ENCODE measurements around the gene BPI.
"Not testable (repeated sequence)": the region's sequence is repeated elsewhere in the genome, so short reads cannot be mapped to it uniquely, and the experiment has no call there.

Gene BPI

DNA sequence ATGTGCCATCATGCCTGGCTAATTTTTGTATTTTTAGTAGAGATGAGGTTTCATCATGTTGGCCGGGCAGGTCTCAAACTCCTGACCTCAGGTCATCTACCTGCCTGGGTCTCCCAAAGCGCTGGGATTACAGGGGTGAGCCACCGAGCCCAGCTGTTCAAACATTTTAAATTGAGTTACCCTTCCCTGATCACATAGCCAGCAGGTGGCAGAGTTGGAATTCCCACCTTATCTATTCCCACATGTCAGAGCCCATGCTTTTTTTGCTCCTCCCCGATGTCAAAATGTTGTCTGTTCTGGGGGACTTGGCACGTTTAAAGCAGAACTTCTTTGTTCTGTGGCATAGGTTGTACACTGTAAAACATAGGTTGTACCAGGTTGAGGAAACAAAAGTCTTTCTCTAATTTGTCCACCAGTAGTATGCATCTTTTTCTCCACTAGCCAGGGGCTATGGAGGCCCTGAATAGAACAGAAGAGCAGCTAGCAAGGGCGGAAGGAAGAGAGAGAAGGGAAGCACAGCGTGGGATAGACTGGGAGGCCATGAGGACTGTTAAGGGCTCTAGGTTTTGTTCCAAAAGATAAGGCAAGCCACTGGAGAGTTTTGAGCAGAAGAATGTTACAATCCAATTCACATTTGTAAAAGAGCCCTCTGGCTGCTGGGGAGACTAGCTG lies 35.0 kb downstream of the BPI start:
- no peak for FAIRE-seq

DNA sequence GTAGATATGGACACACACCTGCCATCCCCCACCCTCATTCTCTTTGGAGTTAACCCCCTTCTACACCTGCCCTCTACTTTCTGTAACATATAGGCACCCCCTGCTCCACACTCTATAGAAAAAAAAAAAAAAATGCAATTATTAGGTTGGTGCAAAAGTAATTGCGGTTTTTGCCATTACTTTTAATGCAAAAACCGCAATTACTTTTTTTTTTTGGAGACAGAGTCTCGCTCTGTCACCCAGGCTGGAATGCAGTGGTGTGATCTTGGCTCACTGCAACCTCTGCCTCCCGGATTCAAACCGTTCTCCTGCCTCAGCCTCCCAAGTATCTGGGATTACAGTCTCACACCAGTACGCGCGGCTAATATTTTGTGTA lies 35.6 kb downstream of the BPI start:
- not testable (repeated sequence) for FAIRE-seq

DNA sequence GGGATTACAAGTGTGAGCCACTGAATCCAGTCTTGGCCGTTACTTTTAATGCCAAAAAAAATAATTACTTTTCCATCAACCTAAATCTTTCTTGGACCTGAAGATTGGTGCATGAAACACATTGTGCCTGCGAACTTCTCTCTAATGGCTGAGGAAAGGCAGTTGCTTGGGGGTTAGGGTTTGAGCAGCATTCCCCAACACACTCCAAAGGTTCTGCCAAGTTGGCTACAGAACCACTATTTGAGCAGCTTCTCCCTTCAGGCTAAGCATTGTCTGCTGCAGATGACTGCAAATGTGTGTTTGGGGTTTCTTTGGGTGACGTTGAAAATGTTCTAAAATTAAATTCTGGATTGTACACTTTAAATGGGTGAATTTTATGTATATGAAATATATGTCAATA lies 36.0 kb downstream of the BPI start:
- FAIRE-seq, result no peak

DNA sequence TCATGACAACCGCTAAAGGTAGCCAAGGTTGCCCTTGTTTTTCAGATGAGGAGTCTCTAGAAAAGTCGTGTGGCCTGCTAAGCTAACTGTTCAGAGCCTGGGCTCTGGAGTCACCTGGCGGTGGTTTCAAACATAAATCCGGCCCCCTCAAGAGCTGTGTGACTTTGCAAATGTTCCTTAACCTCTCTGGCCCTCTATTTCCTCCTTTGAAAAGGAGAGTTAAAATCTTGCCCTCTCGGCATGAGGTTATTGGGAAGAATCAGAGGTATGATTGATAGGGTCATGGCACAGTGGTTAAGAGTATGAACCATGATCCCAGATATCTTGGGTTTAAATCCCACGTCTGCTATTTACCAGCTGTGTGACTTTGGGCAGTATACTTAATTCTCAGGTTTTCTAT lies 36.7 kb downstream of the BPI start:
- FAIRE-seq, result no peak

DNA sequence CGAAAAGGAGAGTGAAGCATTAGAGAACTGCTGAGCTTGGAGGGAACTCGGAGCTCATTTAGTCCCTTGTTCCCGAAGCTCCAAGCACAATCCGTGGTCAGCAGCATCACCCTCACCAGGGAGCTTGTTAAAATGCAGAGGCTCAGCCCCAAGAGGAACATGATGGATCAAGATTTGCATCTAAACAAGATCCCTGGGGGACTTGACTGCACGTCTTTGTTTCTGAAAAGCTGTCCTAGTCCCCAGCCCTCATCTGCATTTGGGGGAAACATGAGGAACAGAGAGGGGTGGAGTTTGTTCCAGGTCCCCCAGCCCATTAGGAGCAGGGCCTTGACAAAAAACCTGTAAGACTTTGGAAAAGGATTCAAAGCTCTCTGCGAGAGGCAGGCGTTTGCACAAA lies 38.3 kb downstream of the BPI start:
- FAIRE-seq, result no peak

DNA sequence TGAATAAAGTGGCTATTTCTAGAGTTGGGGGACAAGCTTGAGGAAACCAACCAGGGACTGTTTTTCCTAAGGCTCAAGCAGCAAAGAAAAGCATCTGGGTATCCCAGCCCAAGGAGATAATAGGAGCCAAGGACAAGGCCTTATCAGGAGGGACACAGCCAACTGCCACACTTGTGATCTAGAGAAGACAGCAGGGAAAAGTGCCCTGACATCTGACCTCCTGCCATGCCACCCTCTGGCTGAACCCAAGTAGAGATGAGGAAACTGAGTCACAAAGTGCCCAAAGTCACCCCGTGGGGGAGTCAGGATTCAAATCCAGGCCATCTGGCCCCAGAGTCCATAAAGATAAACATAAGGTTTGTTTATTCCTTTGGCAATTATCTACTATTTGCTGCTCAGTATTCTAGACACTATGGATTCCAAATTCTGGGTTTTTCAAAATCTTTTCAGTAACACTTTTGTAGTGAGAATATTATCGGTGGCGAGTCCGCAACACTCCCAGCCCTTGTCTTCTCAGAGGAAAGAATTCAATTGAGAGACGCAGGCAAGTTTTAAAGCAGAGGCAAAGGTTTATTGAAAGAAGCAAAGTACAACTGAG lies 38.9 kb downstream of the BPI start:
- no peak for FAIRE-seq

DNA sequence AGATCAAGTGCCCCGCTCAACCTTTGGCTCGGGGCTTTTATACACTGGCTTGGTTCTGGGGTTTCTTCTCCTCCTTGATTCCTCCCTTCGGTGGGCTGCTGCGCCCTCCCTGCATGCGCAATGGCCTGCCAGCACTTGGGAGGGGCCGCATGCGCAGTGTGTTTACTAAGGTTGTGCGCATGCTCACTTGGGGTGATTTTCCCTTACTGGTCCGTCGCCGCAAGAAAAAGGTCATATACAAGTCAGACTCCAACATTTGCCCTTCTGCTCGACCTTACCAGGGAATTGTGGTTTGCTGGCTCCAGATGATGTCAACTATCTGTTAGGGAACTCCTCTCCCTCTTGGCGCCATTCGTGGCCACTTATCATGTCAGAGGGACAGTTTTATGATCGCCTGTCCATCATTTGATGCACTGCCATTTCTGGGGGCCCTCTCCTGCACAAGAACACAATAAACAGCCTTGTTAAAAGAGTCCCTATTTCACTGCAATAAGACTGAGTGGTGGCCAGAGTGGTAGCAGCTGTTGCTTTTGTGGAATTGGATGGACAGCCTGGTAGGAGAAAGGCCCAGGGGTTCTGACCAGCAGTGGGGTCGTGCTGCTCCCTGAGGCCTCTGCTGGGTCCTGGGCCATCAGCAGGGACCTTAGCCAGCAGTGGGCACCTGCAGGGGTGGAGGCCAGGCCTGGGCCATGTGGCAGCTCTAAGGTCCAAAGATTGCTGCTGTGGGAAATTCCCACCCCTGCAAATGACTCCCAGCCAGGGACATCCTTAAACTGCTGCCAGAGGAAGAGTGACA lies 39.6 kb downstream of the BPI start:
- no peak for FAIRE-seq

- no peak for FAIRE-seq
These were observed 40.2 kb downstream of the BPI start for GRCh38 chr20:38344107-38344701.

- no peak for FAIRE-seq
These were observed 41.7 kb downstream of the BPI start for GRCh38 chr20:38345643-38346042.

- no peak for FAIRE-seq
These were observed 42.3 kb downstream of the BPI start, which contains the start of gene LBP for GRCh38 chr20:38346247-38346651. Gene LBP (plus strand): TSS chr20:38346482. CDS start chr20:38346517, 35 bp downstream.

DNA sequence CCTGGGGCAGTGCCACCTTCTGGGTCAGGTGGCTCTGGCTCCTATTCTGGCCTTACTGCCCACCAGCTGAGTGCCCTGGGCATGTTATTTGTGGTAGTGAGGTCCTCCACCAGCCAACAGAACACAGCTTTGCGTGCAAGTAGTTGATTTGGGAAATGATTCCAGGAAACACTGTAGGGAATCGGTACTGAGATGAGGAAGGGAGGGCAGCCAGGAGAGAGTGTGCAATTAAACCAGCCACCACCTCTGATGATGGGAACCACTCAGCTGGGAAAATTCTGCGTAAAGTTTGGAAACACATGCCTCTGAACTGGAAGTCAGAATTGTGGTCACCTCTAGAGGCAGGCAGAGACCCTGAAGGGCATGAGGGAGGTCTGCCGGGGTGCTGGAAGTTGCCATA lies 42.8 kb downstream of the BPI start:
- no peak for FAIRE-seq

DNA sequence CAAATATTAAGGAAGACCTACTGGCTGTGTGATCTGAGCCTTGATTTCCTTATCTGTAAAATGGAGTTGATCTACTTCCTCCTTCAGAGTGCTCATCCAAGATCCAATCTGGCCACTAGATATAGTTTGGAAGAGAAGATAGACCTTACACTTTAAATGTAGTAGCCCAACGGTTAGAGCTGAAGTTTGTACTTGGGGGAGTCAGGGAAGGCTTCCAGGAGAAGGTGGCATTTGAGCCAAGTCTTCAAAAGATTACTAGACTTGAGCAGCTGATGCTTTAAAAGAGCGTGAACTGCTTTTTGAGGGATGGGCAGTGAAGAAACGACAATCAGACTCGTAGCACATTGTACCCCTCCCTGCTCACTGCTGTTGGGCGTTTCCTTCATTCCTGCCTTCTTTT lies 45.9 kb downstream of the BPI start:
- FAIRE-seq, result no peak

GRCh38 chr20:38350879-38351775 lies 47.2 kb downstream of the BPI start:
- FAIRE-seq, result no peak

- FAIRE-seq, result no peak
These were observed 49.4 kb downstream of the BPI start for GRCh38 chr20:38353316-38353715.

GRCh38 chr20:38354227-38354626 lies 50.3 kb downstream of the BPI start:
- FAIRE-seq, result no peak

DNA sequence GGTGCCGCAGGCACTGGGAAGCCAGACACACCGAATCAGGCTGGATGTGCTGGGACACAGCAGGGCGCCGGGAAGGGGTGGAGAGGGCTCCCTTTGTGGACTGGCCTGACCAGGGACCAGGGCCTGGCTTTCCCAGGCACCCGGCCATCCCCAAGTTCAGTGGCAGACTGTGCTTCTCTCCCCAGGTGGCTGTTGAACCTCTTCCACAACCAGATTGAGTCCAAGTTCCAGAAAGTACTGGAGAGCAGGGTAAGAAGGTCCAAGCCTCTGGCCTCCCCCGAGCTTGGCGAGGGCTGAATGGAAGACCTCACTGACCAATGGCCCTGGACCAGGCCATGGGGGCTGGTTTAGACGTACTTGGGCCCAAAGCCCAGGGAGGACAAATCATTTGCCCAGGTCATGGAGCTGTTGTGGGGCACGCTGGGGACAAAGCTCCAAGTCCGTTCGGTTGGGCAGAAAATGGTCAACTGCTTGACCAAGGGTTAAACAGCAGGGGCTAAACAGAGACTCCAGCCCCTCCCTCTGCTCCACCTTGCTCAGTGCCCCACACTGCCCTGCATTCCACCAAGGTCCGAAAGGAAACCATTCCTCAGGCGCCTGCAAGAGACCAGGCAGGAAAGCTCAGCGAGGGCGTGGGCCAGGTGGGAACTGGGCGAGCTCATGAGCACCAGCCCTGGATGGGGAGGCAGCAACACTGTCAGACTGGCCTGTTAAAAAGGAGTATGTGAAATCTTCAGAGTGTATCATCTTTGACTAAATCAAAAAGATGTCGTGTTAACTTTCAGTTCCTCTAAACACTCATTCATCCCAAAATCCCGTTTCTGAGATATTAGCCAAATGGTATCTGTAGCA lies 51.4 kb downstream of the BPI start:
- FAIRE-seq, result no peak

- no peak for FAIRE-seq
These were observed 53.8 kb downstream of the BPI start for GRCh38 chr20:38357653-38358207.

DNA sequence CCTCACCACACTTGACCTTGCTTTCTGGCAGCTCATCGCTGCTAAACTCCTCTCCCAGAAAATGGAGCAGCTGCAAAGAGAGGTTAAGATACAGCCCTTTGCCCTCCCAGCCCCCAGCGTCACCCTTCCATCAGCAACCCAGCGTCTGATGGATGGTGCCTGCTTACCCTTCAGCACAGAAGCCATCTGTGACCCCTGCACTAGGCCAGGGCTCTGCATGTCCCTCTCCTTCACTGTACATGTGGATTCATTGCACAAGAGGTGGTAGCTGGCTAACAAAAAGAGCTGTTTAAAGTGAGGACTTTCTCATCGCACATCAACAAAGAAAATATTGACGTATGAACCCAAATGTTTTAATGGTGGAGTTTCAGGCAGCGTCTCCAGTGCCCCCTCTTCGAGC lies 54.6 kb downstream of the BPI start:
- no peak for FAIRE-seq

DNA sequence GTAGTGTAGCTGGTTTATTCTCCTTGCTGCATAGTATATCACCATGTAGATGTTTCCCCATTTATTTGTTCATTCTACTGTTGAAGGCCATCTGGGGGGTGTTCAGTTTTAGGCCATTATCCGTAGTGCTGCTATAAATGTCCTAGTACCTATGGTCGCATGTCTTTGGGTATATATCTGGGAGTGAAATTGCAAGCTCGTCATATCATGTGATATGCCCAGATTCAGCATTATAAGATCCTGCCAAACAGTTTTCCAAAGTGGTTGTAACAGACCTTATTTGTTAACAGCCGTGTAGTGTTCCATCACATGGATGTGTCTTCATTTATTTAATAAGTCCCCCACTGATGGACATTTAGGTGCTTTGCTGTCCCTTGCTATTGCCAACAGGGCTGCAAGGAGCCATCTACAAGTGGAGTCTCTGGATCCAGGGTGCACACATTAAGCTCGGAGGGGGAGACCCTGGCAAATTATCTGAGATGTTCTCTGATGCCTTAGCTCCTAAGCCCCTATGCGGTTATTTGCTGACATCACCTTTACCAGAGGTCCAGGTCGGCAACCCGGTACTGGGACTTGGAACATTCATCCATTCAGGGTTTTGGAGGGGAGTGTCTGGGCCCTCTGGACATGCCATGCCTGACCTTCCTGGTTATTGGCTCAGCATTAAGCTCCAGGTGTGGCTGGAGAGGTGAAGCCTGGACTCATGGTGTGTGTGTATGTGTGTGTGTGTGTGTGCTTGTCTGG lies 59.2 kb downstream of the BPI start:
- FAIRE-seq, result no peak

DNA sequence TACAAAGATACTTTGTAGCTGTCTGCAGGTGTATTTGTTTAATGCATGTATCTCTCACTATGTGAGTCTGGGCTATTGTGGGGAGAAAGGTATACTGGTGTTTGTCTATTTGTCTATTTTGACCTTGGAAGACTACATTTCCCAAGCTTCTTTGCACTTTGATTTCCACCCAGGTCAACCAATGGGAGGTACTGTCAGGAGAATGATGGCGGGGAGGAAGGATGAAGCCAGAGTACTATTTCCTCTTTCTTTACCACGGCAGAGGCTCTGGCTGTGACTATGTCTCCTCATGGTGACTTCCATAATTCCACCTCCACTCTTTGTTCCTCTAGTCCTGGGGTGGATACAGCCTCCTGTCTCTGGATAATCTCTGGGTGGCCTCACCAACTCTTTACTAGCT lies 65.4 kb downstream of the BPI start:
- no peak for FAIRE-seq

- no peak for FAIRE-seq
These were observed 68.8 kb downstream of the BPI start for GRCh38 chr20:38372806-38373205.
